MCF 10A (cell line): Measurements from ENCODE around the gene LRP3. TPM values are rescaled to one million over a fixed set of nuclear protein-coding genes. Genes with fewer than 3 reads are reported as not detected.
"Not testable (repeated sequence)": the region's sequence is repeated elsewhere in the genome, so short reads cannot be mapped to it uniquely, and the experiment has no call there.

Experiments
- BruUV-seq: library from RNA; stranded (reverse); fragments of 400-500 nt; replicated peaks from 2 replicates; lab custom pipeline; 2021; lab: Mats Ljungman, UMichigan
- CTCF ChIA-PET: fragments of 300-600 bp; sonication (Branson Sonifier 250); formaldehyde crosslinking; extraction: SDS; loops from one replicate; lab custom pipeline; 2021; ENCODE audit warnings: antibody characterized with exemption, inconsistent platforms; lab: Yijun Ruan, JAX
- POLR2A ChIA-PET: fragments of 300-600, 350-650 bp; sonication (Branson Sonifier 250); formaldehyde crosslinking; extraction: SDS; loops from one replicate; lab custom pipeline; 2020; ENCODE audit warnings: antibody characterized with exemption, inconsistent platforms; lab: Yijun Ruan, JAX
- DNase-seq: peaks from one replicate; pipeline ENCODE4 v3.0.0-alpha.2; 2018; ENCODE audit not compliant: unreplicated experiment
- H3K27ac Mint-ChIP-seq: one replicate; pipeline ENCODE4 v1.8.0; 2022; ENCODE audit warnings: mild to moderate bottlenecking, low read depth, mixed read lengths; ENCODE audit not compliant: unreplicated experiment
- H3K27me3 Mint-ChIP-seq: one replicate; pipeline ENCODE4 v1.8.0; 2022; ENCODE audit warnings: mixed read lengths; ENCODE audit not compliant: insufficient read depth, unreplicated experiment
- H3K36me3 Mint-ChIP-seq: one replicate; pipeline ENCODE4 v1.8.0; 2022; ENCODE audit warnings: mild to moderate bottlenecking, moderate library complexity, mixed read lengths; ENCODE audit not compliant: insufficient read depth, unreplicated experiment
- H3K4me1 Mint-ChIP-seq: one replicate; pipeline ENCODE4 v1.8.0; 2022; ENCODE audit warnings: mixed read lengths; ENCODE audit not compliant: insufficient read depth, unreplicated experiment
- H3K4me3 Mint-ChIP-seq: one replicate; pipeline ENCODE4 v1.8.0; 2022; ENCODE audit warnings: mild to moderate bottlenecking, moderate library complexity, mixed read lengths; ENCODE audit not compliant: unreplicated experiment
- H3K9me3 Mint-ChIP-seq: one replicate; pipeline ENCODE4 v1.8.0; 2022; ENCODE audit warnings: mixed read lengths; ENCODE audit not compliant: unreplicated experiment
- CTCF ChIP-seq: fragments of 200-600 bp; IDR thresholded peaks from one replicate; pipeline ENCODE4 v1.8.0; 2022; ENCODE audit warnings: antibody characterized with exemption, mild to moderate bottlenecking; ENCODE audit not compliant: unreplicated experiment
- intact Hi-C: fragments of 100-400 bp; cut with micrococcal nuclease; formaldehyde crosslinking; loops from 2 replicates; pipeline ENCODE4 v1.14.1; 2022
- total RNA-seq: library from RNA; stranded (reverse); gene quantifications from 2 replicates; pipeline ENCODE4 v1.2.3, GENCODE V29; 2022

Gene LRP3
- total RNA-seq, 1 experiment from 2014 or later: 7.7 TPM

- ChIA-PET POLR2A (no interaction called here), CTCF (interaction anchor here (0.6 kb wide), 2 partner anchors 7 to 27 kb away, joined by 3 read pairs; no protein-coding TSS in a partner anchor)
- Mint-ChIP-seq H3K27ac (no peak overlapping the region), H3K4me3 (no peak overlapping the region), H3K4me1 (no peaks in the 10 kb centered on the region), H3K9me3 (no peaks in the 10 kb centered on the region), H3K27me3 (peaks cover 16% of the 10 kb centered on the region), H3K36me3 (no peaks in the 10 kb centered on the region)
- no peak for TF ChIP-seq CTCF
- intact Hi-C loops: no loop called here
- no peak for DNase-seq
- no TSS peak for BruUV-seq
These were observed 26.0 kb downstream of the LRP3 start for GRCh38 chr19:33220115-33220514.

- ChIA-PET POLR2A (no interaction called here), CTCF (interaction anchor here (0.9 to 1.7 kb wide), 3 partner anchors 15 to 44 kb away, joined by 3 to 7 read pairs (median 4); no protein-coding TSS in a partner anchor)
- intact Hi-C loops: no loop called here
- TF ChIP-seq CTCF: no peak
- Mint-ChIP-seq H3K9me3 (no peaks in the 10 kb centered on the region), H3K36me3 (no peaks in the 10 kb centered on the region), H3K4me1 (no peaks in the 10 kb centered on the region), H3K4me3 (no peak overlapping the region), H3K27ac (no peak overlapping the region), H3K27me3 (peaks cover 16% of the 10 kb centered on the region)
- DNase-seq: no peak
- BruUV-seq: no TSS peak
These were observed 26.6 kb downstream of the LRP3 start for GRCh38 chr19:33220735-33221134.

- CTCF ChIA-PET: interaction anchor here (0.6 to 1.7 kb wide), 4 partner anchors 14 to 45 kb away, joined by 3 to 7 read pairs (median 4); no protein-coding TSS in a partner anchor
- TF ChIP-seq CTCF: no peak
- Mint-ChIP-seq H3K4me3 (no peak overlapping the region), H3K36me3 (no peaks in the 10 kb centered on the region), H3K27ac (no peak overlapping the region), H3K9me3 (no peaks in the 10 kb centered on the region), H3K4me1 (no peaks in the 10 kb centered on the region), H3K27me3 (peaks cover 16% of the 10 kb centered on the region)
- BruUV-seq: no TSS peak
- intact Hi-C loops: no loop called here
- POLR2A ChIA-PET: interaction anchor here (0.7 kb wide), 1 partner anchor 695 kb away, joined by 3 read pairs; no protein-coding TSS in a partner anchor
- no peak for DNase-seq
These were observed 27.5 kb downstream of the LRP3 start for GRCh38 chr19:33221638-33222037.

- POLR2A ChIA-PET, H3K4me3 Mint-ChIP-seq, H3K9me3 Mint-ChIP-seq, intact Hi-C loops, BruUV-seq, H3K27ac Mint-ChIP-seq, H3K4me1 Mint-ChIP-seq, DNase-seq, H3K36me3 Mint-ChIP-seq: not testable (repeated sequence)
- peaks cover 16% of the 10 kb centered on the region for H3K27me3 Mint-ChIP-seq
- CTCF ChIA-PET: interaction anchor here (1.7 kb wide), 1 partner anchor 38 kb away, joined by 7 read pairs; no protein-coding TSS in a partner anchor
These were observed 28.1 kb downstream of the LRP3 start for GRCh38 chr19:33222255-33222654.
